ENCODE data around the gene PBX1.

PBX1 gene

DNA sequence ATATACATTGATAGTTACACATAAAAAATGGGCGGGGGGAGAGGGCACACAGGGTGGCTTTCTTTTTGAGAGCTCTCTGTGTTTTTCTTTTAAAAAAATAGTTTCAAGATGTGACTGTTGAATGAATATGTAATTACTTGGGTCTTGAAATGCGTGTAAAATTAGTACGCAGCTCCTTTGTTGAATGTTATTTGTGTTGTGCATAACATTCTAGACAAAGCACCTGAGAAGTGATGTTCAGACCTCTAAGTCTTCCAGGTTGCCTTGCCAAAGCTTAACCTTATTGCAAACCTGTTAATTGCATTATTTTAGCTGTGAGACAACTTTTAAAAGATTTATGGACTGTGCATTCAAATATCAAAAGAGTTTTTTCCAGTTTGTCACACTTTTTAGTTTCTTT lies 5.4 kb downstream of the PBX1 start:
- no peak for FAIRE-seq

DNA sequence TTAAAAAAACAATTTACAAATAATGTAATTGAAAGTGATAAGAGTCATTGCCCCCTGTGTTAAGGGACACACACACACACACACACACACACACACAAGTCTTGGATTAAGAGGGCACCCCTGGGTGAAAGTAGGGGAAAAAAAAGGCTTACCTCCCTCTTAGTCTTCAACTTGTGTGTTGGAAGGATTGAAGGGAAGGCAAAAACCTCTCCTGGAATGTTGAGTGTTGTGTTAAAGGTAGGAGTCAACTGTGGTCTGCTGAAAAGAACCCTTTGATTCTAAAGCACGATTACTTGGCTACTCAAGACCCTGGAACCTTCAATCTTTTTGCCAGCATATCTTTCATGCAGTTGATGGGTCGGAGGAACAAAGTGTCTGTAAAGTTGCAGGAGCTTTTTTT lies 6.4 kb downstream of the PBX1 start:
- no peak for FAIRE-seq

DNA sequence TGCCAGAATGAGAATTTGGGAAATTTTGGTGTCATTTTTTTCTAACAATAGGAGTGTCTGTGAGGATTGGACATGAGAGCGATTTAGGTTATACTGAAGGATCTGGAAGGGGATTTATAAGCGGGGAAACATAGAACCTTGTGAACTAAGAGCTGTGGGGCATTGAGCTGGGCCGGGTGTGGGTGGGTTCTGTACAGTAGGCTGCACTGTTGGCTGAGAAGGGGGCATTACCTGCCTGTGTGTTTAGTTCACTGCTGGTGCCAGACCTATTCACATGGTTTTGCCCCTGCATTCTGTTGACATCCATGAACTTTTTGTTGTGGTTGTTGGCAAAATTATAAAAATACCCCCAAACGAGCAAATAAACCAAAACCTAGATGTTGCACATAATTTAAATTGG lies 8.8 kb downstream of the PBX1 start:
- no peak for FAIRE-seq

DNA sequence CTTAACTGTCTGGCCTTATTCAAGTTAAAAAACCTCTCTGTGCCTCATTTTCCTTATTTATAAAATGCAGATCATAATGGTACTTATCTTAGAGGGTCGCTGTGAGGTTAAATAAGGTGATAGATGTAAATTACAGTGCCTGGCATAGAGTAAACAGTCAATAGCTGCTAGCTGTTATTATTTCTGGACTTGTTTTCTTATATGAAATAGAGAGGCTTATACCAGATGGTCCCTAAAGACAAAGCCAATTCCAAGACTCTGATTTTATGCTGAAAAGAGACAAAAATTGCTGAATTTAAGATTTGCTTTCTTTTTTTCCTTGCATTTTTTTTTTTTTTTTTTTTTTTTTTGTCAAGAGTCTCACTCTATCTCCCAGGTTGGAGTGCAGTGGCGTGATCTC lies 10.3 kb downstream of the PBX1 start:
- FAIRE-seq: no peak

DNA sequence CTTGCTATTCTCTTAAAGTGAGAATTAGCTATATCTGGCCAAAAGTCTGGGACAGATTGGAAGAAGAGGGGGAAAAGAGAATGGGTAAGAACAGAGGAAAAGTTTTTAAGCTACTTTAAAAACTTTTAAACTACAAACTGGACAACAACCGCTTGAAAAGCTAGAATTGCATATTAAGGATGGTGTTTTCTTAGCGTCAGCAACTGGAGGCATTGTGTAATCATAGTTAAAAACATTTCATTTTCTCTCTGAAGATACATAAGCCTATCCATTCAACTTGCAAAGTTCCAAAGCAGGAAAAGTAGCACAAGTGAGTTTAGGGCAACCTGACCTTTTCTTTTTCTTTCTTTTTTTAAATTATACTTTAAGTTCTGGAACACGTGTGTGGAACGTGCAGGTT lies 10.9 kb downstream of the PBX1 start:
- FAIRE-seq: no peak

DNA sequence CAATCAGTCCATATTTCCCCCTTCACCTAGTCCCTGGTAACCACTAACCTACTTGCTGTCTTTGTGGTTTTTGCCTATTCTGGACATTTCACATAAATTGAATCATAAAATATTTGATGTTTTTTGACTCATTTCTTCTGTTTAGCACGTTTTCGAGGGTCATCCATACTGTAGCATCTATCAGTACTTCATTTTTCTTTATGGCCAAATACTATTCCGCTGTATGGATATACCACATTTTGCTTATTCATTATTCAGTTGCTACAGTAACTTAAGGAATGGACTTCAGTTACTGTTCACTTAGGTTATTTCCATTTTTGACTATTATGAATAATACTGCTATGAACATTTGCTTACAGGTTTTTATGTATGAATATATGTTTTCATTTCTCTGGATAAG lies 12.3 kb downstream of the PBX1 start:
- FAIRE-seq: no peak

DNA sequence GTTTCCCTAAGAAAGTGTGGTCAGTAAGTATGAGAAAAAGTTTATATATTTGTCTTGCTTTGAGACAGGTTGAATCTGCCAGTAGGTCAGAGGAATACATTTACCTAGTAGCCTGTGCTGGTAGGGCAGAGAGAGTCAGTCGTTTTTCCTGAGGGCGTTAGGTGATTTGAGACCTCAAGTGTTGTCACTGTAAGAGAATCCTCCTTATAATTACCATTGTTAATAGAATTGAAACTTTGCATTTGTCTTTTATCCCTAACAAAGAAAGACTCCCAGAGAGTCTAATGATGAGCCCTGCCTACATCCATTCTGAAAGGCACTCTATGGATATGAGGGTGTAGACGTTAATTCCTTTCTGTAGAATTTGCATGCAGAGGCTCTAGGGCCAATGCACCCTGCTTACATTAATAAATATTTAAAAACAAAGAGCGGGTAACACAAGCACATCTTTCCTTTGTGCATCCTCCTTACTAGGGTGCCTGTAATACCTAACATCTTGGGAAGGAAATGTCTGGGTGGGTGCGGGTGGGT lies 16.4 kb downstream of the PBX1 start:
- FAIRE-seq: no peak

DNA sequence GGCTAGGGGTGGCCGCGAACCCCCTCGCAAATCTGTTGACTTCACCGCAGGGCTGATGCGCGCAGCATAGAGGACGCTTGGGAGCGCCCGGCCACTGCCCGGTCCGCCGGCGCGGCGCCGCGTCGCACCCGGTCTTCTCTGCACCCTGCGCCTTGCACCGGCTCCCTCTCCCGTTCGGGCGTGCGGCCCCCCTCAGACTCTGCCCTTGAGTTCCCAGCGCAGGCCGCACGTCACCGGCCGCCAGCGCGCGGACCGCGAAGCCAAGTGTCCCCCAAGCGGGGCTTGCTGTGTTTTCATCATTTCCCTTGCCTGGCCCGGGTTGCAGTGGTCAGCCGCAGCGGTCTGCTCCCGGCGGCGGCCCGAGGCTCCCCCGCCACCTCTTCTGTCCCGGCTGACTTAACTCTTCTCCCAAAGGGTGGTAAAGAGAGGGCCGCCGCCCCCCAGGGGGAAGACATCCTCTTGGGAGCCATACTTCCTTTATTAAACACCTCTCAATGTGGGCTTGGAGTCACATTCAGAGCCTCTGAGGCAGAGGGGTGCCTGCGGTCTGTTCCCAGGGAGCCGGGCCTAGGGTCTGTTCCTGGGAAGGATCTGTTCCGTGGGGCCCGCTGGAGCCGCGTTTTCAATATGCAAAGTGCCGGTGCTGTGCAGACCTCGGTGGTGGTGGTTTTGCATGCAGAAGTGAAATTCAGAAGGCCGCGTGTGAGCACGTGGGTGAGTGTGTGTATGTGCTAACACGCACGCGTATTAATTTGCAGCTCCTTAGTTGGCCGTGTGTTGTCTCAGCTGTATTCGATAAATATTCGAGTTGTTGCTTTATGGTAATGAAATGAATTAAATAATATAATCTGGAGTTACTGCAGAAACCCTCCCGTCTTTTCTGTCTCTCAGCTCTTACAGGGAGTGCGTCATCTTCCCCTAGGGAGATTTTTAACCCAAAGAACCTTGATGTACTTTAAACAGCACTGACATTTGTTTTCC lies 17.6 kb downstream of the PBX1 start:
- FAIRE-seq: no peak

DNA sequence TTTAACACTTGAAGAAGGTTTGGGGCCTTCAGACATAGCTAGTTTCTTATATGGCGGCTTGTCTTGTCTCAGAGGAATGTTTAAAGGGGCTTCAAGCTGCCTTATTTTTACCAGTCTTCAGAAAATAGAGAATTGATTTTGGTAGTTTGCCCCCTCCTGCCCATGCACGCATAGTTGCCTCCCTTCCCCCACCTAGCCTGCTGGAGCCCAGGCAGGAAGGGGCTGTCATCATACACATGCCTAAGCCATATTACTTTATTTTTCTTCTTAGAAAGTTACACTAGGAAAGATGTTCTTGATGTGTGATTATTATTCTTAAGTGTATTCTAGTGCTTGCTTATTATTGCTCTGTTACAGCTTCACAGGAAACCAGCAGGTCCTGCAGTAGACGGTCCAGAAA lies 18.3 kb downstream of the PBX1 start:
- FAIRE-seq: no peak

DNA sequence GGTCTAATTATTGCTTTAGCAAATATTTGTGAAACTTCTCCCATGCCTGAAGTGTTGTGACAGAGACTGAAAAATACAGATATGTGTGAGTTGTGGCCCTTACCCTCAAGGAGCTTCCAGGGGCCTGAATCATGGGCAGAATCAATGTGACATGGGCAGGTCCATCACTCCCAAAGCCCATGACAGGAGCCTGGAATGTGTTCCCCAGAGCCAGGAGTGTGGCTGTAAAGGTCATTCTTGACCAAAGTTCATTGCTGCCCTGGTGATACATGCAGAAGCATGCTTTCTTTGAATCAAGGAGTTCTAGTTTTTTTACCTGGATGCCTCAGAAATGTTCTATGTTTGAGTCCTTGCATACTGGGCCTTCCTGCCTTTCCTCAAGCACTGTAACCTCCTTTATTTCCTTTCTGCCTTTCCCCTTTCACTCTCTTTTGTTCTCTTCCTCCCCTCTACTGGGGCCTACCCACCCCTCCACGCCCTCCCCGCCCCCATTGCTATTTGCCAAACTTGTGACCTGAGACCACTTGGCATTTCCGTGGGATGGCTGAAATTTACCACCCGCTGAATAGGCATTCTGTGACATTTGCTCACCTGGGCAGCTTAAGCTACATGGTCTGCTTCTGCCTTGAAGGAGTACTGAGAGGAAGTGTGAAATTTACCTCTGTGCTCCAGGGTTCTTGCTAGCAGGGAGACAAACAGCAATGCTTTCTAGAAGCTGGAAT lies 19.7 kb downstream of the PBX1 start:
- no peak for FAIRE-seq

DNA sequence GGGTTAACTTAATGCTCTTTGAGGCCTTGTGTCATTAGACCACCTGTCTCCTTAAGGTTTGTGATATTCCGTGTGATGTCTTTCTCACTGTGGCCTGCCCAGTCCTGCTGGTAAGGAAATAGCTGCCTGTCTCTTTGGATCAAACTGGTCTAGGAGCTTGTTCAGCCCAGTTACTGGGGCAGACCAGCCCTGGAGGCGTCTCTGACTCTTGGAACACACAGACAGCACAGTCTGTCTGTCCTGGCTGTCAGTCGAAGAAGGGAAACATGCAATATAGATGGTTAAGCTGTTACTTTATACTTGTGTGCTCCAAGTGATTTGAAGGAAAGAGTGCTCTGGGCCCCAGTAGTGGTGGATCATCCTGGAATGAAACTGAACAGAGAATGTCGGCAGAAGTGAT lies 20.4 kb downstream of the PBX1 start:
- no peak for FAIRE-seq

DNA sequence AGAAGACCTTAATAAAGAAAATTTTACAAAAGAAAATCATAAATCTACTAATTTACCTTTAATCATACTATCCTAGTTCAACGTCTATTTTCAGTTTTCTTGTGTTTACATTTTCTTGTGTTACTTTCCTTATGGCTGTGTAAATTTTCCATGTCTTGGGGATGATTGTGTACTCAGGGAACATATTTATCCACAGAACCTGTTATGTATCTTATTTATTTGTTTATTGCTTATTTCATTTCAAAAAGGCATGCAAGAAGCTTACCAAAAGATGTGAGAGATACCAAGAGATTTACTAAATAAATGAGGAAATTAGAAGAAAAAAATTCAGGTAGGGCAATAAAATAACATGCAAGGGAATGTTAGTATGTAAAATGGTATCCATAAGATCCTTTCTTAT lies 22.8 kb downstream of the PBX1 start:
- no peak for FAIRE-seq

DNA sequence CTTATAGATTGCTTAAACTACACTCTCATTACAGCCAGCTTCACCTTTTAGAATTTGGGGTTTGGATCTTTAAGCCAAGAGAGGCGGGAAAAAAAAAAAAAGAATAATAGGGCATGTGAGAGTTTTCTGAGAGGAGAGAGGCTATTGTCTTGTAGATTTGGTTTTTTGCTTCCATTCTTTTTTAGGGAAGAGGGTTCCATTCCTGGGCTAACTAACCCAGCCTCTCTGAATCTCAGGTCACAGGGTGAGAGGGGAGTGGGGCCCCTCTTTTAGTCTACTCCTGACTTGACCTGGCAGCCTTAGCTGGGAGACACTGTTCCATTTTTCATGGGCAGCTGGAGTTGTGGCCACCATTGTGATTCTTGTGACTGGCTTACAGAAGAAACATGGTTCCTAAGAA lies 24.2 kb downstream of the PBX1 start:
- no peak for FAIRE-seq

DNA sequence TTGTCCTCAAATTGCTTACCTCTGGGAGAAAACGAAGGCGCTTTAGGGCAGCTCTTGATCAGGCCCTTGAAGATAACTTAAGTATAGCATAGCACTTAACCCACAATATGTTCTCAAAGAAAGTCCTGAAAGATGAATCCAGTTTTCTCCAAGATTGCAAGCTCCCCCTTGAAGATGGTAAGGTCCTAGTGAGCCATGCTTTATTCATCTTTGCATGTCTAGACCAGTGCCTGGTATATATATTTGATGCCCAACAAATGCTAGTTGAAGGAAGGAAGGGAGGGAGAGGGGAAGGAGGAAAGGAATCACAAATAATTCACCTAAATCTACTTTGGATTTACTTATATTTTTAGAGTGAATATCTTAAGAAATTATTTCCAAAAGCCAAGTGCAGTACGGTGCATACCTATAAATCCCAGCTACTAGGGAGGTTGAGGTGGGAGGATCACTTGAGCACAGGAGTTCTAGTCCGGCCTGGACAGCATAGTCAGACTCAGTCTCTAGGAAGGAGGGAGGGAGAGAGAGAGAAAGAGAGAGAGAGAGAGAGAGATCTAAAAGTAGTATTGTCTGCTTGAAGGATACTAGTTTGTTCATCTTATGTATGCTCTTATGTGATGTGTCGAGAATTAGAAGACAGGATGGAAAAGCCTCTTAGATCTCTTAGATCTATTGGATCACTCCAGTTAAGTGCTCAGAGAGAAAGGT lies 25.0 kb downstream of the PBX1 start:
- no peak for FAIRE-seq

DNA sequence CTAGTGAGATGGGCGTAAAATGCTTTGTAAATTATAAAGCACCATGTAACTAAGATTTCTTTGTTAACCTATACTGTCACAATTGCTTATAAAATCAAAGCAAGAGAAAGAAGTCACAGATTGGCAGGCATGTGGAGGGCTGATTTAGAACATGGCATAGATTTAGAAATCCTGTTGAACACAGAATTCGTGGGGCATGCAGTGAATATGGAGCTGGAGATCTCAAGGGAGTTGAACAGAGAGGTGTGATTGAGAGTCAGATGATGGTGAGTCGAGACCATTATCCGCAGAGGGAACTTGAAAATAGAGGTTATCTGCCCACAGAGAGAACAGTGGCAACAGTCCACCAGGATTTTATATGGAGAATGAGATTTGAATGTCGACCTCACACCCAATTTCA lies 27.6 kb downstream of the PBX1 start:
- no peak for FAIRE-seq

DNA sequence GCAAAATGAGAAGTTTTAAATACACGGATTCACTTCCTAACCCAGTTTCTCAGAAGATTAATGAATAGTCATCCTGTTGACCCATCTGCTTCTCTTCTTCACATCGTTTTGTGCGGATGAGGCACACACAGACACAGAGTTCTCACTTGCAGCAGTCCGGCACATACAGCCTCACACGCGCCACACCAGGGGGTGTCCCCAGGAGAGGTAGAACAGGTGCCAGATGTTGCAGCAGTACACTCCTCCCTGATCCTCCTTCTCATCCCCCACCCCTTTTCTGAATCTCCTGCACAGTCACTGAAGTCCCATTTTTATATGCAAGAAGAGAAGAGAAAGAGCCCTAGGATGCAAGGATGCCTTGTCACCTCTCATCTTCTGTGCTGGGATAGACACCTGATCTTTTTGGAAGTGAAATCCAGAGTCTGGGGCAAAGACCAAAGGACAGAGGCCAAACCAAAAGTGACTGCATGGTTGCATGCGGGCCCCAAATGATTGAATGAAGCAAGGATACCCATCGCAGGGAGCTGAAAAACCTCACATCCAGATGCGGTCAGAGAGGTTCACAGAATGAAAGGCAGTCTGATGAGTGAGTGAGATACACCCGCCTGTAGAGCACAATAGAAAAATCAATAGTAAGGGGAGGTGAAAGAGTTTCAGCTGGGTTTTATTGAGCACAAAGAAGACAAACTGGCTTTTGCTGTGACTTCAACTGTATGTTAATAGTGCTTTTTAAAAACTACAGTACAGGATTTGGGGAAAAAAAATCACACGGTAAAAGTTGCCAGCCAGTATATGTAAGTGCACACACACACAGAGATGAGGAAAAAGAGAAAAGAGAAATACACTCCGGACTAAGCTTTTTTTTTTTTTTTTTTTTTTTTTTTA lies 28.9 kb downstream of the PBX1 start:
- no peak for FAIRE-seq

DNA sequence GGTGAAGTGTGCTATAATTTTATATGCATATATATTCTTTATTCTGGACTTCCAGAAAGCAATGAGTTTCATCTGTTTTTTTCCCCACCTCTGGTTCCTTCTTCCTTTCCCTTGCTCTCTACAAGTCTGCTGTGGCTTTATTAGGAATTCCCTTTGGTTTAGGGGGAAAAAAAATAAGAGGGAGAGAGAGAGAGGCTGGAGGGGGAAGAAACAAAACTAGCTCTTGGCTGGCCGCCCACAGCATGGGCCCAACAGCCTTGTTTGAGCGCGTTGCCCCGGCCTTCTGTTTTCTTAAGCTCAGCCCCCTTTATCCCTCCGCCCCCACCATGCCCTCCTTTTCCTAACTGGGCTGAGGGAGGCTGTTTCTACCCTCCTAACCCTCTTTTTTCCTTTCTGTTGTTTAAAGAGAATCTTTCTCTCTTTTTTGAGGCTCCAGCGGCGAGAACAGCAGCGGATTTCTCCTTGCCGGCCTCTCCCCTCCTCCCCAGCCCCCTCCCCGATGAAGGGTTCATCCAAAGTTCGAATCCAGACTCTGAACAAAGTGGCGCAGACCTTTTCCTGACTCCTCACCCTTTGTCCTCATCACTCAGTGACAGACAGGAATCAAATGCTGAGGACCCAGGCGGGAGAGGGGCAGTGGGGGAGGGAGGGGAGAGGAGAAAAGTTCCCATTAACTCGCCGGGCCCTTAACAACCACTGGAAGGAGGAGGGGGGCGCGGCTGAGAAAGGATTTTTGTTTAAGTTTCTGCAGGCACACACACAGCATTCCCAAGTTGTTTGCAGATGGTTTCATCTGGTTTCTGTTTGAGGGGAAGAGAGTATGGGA lies 29.7 kb downstream of the PBX1 start:
- peak; percentile 15 for FAIRE-seq

DNA sequence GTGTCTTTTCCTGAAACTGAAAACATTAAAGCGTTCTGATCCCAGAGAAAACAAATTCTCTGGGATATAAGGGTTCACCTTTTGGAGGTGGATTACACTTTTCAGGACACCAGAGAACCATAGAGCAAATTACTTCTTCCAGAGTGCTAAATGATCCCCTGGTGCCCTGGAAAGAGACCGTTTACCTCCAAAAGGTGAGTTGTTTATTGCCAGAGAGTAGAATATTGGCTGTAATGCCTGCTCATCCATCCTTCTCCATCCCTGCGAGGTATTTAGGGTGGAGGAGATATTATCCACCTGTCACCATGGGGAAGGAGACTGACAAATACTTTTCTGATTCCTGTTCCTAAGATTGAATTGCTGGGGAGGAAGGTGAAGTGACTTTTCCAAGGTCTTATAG lies 30.4 kb downstream of the PBX1 start:
- no peak for FAIRE-seq

DNA sequence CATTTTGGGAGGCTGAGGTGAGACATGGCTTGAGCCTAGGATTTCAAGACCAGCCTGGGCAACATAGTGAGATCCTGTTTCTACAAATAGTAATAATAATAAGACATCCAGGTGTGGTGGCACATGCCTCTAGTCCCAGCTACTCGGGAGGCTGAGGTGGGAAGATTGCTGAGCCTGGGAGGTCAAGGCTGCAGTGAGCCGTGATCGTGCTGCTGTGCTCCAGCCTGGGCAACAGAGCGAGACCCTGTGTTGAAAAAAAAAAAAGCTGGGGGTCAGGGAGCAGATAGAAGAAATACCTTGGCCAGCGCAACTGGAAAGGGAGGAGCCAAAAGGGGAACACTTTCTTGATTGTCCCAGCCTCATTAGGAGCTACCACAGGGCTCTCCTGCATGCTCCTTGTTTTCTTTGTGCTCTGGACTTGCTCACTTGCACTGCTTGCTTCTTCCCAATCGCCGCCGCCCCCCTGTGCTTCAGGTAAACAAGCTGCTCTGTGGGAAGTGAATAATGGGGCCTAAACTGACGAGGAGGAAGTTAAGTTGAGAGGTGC lies 31.1 kb downstream of the PBX1 start:
- no peak for FAIRE-seq

DNA sequence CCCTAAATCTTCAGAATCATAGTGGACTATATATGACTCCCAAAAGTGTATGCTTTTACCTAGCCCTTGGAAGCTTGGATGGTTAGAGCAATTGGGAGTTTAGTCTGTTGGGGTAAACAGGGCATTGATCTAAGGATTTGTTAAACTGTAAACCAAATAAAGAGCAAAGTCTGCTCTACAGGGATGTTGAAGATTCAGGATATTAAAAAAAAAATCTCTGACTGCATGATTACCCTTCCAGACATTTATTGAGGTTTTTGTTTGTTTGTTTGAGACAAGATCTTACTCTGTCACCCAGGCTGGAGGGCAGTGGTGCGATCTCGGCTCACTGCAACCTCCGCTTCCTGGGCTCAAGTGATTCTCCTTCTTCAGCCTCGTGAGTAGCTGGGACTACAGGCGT lies 31.6 kb downstream of the PBX1 start:
- no peak for FAIRE-seq

DNA sequence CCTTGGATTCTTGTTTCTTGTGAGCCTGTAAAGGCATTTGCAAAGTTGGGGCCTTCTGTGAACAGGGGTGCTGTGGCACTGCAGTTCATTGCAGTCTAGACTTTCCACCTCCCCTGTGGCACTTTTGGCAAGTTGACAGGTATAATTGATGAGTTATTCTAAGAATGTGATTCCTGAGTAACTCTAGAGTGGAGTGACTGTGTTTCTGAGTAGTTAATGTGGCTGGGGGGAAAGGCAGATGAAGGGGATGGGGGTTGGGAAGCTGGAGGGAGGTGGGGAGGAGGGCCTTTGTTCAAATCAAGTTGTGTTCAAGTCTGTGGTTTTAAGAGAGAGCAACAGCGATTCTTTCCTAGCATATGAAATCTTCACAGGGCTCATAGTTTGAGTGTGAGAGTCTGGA lies 32.9 kb downstream of the PBX1 start:
- no peak for FAIRE-seq

All from endometrium (tissue), 2 donors.